SJCRH30 (cell line): ENCODE data around the gene FOCAD. TPM values are rescaled to one million over a fixed set of nuclear protein-coding genes. Genes with fewer than 3 reads are reported as not detected.

Experiments used
- DNase-seq, 2 experiments: peaks; one replicate each; pipeline ENCODE4 v3.0.0-alpha.2; 2015 to 2020
- H3K27ac ChIP-seq: fragments of 250-450 bp; sonication (Bioruptor Pico); 2 replicates; pipeline ENCODE4 v1.5.1; 2020; ENCODE audit warnings: mild to moderate bottlenecking, moderate library complexity
- H3K27me3 ChIP-seq: fragments of 250-450 bp; sonication (Bioruptor Pico); 2 replicates; pipeline ENCODE4 v1.5.1; 2020; ENCODE audit warnings: mild to moderate bottlenecking, moderate library complexity
- H3K36me3 ChIP-seq: fragments of 250-450 bp; sonication (Bioruptor Pico); 2 replicates; pipeline ENCODE4 v1.5.1; 2020; ENCODE audit warnings: mild to moderate bottlenecking, moderate library complexity
- H3K4me1 ChIP-seq: fragments of 250-450 bp; sonication (Bioruptor Pico); 2 replicates; pipeline ENCODE4 v1.5.1; 2020; ENCODE audit warnings: mild to moderate bottlenecking, moderate library complexity
- H3K4me3 ChIP-seq: fragments of 250-450 bp; sonication (Bioruptor Pico); 2 replicates; pipeline ENCODE4 v1.5.1; 2020; ENCODE audit warnings: mild to moderate bottlenecking, moderate library complexity
- H3K9me3 ChIP-seq: fragments of 250-450 bp; sonication (Bioruptor Pico); replicated peaks from 2 replicates; pipeline ENCODE4 v1.5.1; 2020; ENCODE audit warnings: mild to moderate bottlenecking, moderate library complexity
- total RNA-seq: library from RNA; depleted of rRNA; stranded (reverse); fragments of >200 nt; shearing (Covaris generic); gene quantifications from 2 replicates; pipeline ENCODE4 v1.2.3, GENCODE V29; 2014

The FOCAD gene
- total RNA-seq, 1 experiment from 2014 or later: 24.1 TPM

GRCh38 chr9:20837166-20837565 lies 153.1 kb downstream of the FOCAD start:
- DNase-seq: peak in 1 of 2 experiments; percentile 7
- Histone ChIP-seq H3K27me3 (no peaks in the 10 kb centered on the region), H3K27ac (no peak overlapping the region; the same call in 1 of the 2 replicates), H3K4me3 (no peak overlapping the region), H3K9me3 (no peaks in the 10 kb centered on the region), H3K4me1 (peaks cover 20% of the 10 kb centered on the region), H3K36me3 (no peaks in the 10 kb centered on the region)

DNA sequence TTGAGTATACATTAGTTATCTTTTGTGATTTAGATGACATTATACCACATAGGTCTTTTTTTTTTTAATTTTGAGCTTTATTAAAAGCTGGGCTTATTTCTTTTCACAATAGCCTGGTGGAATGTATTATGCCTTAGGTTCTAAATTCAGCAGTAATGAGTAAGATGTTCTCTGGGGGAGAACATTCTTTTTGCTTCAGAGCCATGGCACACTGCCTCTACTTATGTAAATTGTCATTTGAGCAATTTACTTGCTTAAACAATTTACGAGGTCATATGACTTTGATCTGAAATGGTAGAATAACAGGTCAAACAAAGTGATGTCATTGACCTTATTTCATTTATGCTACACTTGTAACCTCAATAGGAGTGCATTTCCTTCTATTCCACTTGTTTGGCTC lies 154.2 kb downstream of the FOCAD start:
- Histone ChIP-seq H3K27me3 (no peaks in the 10 kb centered on the region), H3K36me3 (no peaks in the 10 kb centered on the region), H3K9me3 (no peaks in the 10 kb centered on the region), H3K4me1 (peaks cover 20% of the 10 kb centered on the region), H3K27ac (no peak overlapping the region), H3K4me3 (no peak overlapping the region)
- no peak for DNase-seq

GRCh38 chr9:20844916-20845315 lies 160.9 kb downstream of the FOCAD start:
- Histone ChIP-seq H3K9me3 (no peaks in the 10 kb centered on the region), H3K27ac (no peak overlapping the region), H3K4me1 (no peaks in the 10 kb centered on the region), H3K27me3 (no peaks in the 10 kb centered on the region), H3K36me3 (no peaks in the 10 kb centered on the region), H3K4me3 (no peak overlapping the region)
- DNase-seq: no peak

DNA sequence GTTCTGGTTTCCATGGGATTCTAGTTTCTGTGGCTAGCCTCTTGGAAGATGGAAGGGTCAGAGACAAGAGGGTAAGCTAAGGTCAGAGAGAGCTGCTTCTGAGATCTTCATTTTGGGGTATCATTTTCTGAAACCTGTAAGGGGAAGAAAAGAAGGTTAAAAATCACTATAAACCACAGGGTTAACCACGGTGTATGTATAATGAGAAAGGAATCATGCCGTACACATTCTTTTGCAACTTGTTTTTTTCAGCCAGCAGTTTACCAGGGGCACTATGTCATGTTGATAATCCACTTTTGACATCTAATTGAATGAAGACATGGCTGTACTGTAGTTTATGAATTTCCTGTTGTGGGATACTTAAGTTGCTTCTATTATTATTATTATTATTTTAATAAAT lies 164.4 kb downstream of the FOCAD start:
- Histone ChIP-seq H3K27me3 (no peaks in the 10 kb centered on the region), H3K27ac (no peak overlapping the region), H3K4me3 (no peak overlapping the region), H3K4me1 (no peaks in the 10 kb centered on the region), H3K36me3 (no peaks in the 10 kb centered on the region), H3K9me3 (no peaks in the 10 kb centered on the region)
- DNase-seq: no peak

- no peak for DNase-seq
- Histone ChIP-seq H3K9me3 (no peaks in the 10 kb centered on the region), H3K4me1 (no peaks in the 10 kb centered on the region), H3K27ac (no peak overlapping the region), H3K4me3 (no peak overlapping the region), H3K27me3 (no peaks in the 10 kb centered on the region), H3K36me3 (no peaks in the 10 kb centered on the region)
Observed at GRCh38 chr9:20853866-20854265, 169.8 kb downstream of the FOCAD start.

- Histone ChIP-seq H3K27me3 (no peaks in the 10 kb centered on the region), H3K4me1 (no peaks in the 10 kb centered on the region), H3K27ac (no peak overlapping the region), H3K36me3 (no peaks in the 10 kb centered on the region), H3K4me3 (no peak overlapping the region), H3K9me3 (no peaks in the 10 kb centered on the region)
- no peak for DNase-seq
Observed at GRCh38 chr9:20854444-20854843, 170.4 kb downstream of the FOCAD start.

DNA sequence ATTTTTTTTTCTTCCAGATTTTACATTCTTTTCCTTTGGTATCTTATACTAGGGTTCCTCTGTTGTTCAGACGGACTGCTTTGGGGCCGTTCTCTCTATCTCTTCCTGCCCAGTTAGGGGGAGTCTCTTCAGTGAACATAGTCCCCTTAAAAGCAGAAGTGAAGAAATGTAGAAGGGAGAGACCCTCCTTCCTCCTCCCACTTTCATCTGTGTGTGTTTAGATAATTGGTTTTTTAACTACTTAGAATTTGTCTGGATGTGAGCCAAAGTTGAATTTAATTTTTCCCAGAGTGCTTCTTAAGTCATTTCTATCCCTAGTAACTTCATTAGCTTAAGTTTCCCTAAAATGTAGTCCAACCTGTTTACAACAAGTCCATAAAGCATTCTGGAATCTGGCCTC lies 179.9 kb downstream of the FOCAD start:
- H3K4me1 ChIP-seq: no peaks in the 10 kb centered on the region
- no peak overlapping the region for H3K27ac ChIP-seq
- no peak overlapping the region for H3K4me3 ChIP-seq
- H3K27me3 ChIP-seq: no peaks in the 10 kb centered on the region
- no peaks in the 10 kb centered on the region for H3K36me3 ChIP-seq
- H3K9me3 ChIP-seq: no peaks in the 10 kb centered on the region
- no peak for DNase-seq

DNA sequence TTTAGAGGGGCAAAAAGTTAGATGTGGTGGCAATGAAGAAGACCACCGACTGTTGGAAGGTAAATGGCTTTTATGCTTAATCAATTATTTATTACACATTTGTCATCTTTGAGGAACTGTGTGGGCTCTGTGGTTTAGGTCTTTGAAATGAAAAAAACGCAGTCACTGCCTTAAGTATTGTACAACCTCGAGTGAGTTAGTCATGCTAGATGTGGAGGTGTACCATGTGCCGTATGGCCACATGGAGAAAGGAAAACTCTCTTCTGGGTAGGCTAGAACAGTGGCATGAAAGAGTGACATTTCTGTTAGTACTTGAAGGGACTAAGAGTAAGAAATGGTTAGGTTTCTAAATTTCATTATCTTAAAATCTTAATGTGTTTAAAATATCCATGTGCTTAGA lies 181.3 kb downstream of the FOCAD start:
- Histone ChIP-seq H3K9me3 (no peaks in the 10 kb centered on the region), H3K27ac (no peak overlapping the region), H3K36me3 (no peaks in the 10 kb centered on the region), H3K4me1 (no peaks in the 10 kb centered on the region), H3K27me3 (no peaks in the 10 kb centered on the region), H3K4me3 (no peak overlapping the region)
- no peak for DNase-seq

DNA sequence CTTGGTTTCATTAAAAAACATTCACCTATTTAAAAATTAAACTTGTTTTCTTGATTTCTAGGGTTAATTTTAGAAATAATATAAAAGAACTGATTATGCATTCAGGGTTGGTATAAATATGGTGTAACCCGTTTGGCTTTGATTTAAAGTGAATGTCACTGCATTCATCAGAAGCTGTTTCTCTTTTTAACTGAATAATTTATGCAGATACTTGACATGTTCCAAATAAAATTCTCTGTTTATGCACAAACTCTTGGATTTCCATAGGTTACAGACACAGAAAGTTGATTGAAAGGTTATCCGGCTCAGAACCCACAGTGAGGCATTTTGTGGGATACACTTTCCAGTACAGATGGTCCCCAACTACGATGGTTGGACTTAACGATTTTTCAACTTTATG lies 186.1 kb downstream of the FOCAD start:
- no peak for DNase-seq
- no peaks in the 10 kb centered on the region for H3K27me3 ChIP-seq
- H3K36me3 ChIP-seq: no peaks in the 10 kb centered on the region
- no peaks in the 10 kb centered on the region for H3K9me3 ChIP-seq
- H3K27ac ChIP-seq: no peak overlapping the region
- H3K4me3 ChIP-seq: no peak overlapping the region
- H3K4me1 ChIP-seq: no peaks in the 10 kb centered on the region

GRCh38 chr9:20872340-20872977 lies 188.4 kb downstream of the FOCAD start:
- Histone ChIP-seq H3K27me3 (no peaks in the 10 kb centered on the region), H3K27ac (no peak overlapping the region), H3K4me3 (no peak overlapping the region), H3K9me3 (no peaks in the 10 kb centered on the region), H3K4me1 (no peaks in the 10 kb centered on the region), H3K36me3 (no peaks in the 10 kb centered on the region)
- peak in 1 of 2 experiments; percentile 5 for DNase-seq

- no peaks in the 10 kb centered on the region for H3K9me3 ChIP-seq
- H3K27me3 ChIP-seq: no peaks in the 10 kb centered on the region
- H3K27ac ChIP-seq: no peak overlapping the region
- no peaks in the 10 kb centered on the region for H3K36me3 ChIP-seq
- DNase-seq: no peak
- no peaks in the 10 kb centered on the region for H3K4me1 ChIP-seq
- H3K4me3 ChIP-seq: no peak overlapping the region
Observed at GRCh38 chr9:20873240-20873865, 189.3 kb downstream of the FOCAD start.

DNA sequence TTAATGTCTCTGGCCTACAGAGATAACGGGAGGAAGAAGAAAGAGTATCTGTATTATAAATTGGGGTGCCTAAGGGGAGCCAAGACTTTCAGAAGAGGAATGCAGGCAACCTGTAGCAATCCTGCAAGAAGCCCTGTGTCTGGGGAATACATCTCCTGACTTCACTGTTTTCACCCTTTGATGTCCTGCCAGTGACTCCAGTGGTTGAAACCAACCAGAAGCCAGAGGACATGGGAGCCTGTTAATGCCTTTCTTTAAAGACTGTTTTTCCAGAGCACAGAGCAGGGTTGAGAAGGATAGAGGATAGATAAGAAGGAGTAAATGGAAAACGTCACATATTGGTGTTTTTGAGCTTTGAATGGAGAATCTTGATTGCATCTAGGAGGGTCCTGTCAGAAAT lies 196.2 kb downstream of the FOCAD start:
- H3K9me3 ChIP-seq: no peaks in the 10 kb centered on the region
- H3K36me3 ChIP-seq: no peaks in the 10 kb centered on the region
- H3K27ac ChIP-seq: no peak overlapping the region
- no peak for DNase-seq
- no peak overlapping the region for H3K4me3 ChIP-seq
- H3K4me1 ChIP-seq: no peaks in the 10 kb centered on the region
- no peaks in the 10 kb centered on the region for H3K27me3 ChIP-seq

DNA sequence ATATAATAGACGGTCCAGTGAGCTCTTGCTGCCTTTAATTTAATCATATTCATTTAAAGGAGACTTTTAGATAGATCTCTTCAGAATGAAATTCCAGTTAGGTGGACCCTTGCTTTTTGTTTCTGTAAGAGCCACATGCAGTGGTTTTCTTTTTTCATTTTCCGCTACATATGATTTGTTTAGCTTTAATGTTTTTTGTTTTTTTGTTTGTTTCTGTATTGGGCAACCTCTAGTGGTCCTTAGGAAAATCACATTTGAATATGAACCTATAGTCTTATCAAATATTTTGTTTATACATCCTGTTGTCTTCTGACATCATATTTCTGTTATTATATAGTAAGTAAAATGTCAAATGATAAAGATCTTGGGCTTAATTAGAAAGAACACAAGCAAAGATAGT lies 196.6 kb downstream of the FOCAD start:
- H3K9me3 ChIP-seq: no peaks in the 10 kb centered on the region
- H3K4me3 ChIP-seq: no peak overlapping the region
- no peaks in the 10 kb centered on the region for H3K4me1 ChIP-seq
- no peak for DNase-seq
- no peaks in the 10 kb centered on the region for H3K27me3 ChIP-seq
- H3K27ac ChIP-seq: no peak overlapping the region
- no peaks in the 10 kb centered on the region for H3K36me3 ChIP-seq

GRCh38 chr9:20884985-20885593 lies 201.0 kb downstream of the FOCAD start:
- Histone ChIP-seq H3K9me3 (no peaks in the 10 kb centered on the region), H3K4me3 (no peak overlapping the region), H3K27me3 (no peaks in the 10 kb centered on the region), H3K36me3 (no peaks in the 10 kb centered on the region), H3K4me1 (no peaks in the 10 kb centered on the region), H3K27ac (no peak overlapping the region)
- DNase-seq: peak; percentile 41 to 67

- peak in 1 of 2 experiments; percentile 5 for DNase-seq
- H3K9me3 ChIP-seq: no peaks in the 10 kb centered on the region
- peaks cover 11% of the 10 kb centered on the region for H3K4me1 ChIP-seq
- no peak overlapping the region for H3K4me3 ChIP-seq
- no peaks in the 10 kb centered on the region for H3K27me3 ChIP-seq
- H3K36me3 ChIP-seq: no peaks in the 10 kb centered on the region
- peak overlapping the region; percentile 28 for H3K27ac ChIP-seq
Observed at GRCh38 chr9:20898885-20899554, 215.0 kb downstream of the FOCAD start.
